ENCODE measurements around the gene PIP4K2A.
"Not testable (repeated sequence)": the region's sequence is repeated elsewhere in the genome, so short reads cannot be mapped to it uniquely, and the experiment has no call there.

PIP4K2A gene

DNA sequence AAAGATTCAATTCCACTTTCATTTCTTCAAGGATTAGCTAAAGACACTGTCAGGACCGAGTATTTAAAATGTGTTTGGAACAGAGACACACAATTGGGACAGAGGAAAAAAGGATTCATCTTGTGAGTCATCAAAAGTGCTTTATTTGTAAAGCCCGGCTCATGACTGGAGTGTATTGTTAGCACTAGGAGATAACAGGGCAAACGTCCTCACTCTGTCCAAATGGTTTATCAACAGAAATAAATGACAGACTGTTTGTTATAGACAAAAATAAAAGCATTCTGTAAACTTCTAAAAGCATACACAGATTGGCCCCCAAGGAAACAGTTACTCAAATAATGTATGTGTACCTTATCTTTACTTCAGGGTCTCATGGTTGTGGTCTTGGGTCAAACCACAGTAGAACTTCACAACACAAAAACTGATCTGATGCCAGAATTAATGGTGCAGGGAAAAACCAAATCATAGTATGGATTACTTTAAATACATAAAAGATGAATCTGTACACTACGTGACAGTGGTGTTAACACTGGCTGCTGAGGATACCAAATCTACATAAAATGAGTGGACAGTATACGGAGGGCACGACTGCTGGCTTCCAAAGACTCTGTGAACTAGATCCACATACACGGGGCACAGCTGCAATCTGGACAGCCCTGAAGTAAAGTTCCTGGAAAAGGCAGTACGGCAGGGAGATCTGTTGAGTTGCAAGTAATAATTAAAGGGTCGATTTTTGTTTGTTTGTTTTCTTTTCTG lies 179.4 kb downstream of the PIP4K2A start:
- Mint-ChIP-seq H3K27me3 (no peaks in the 10 kb centered on the region), H3K4me1 (ENCODE audit: low read depth) (no peaks in the 10 kb centered on the region), H3K9me3 (peaks cover 6% of the 10 kb centered on the region), H3K36me3 (ENCODE audit: low read depth) (peaks cover 67% of the 10 kb centered on the region), H3K4me3 (no peak overlapping the region), H3K27ac (no peak overlapping the region)
- intact Hi-C loops (cut with micrococcal nuclease): no loop called here

DNA sequence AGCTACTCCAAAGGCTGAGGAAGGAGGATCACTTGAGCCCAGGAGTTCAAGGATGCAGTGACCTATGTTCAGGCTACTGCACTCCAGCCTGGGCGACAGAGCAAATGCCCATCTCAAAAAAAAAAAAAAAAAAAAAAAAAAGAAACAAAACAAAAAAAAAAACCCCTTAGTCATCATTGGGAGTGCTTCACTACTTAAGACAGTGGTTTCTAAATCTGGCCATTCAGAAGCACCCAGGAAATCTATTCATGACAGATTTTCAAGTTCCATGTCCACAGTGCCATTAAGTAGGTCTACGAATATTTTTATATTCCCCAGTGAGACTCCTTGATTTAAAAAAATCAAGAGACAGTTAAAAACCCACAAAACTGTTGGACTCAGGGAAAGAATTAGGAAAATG lies 182.9 kb downstream of the PIP4K2A start:
- Mint-ChIP-seq H3K27ac (no peak overlapping the region), H3K9me3 (peaks cover 30% of the 10 kb centered on the region), H3K4me1 (ENCODE audit: low read depth) (no peaks in the 10 kb centered on the region), H3K4me3 (no peak overlapping the region), H3K27me3 (peaks cover 5% of the 10 kb centered on the region), H3K36me3 (ENCODE audit: low read depth) (peaks cover 31% of the 10 kb centered on the region)
- intact Hi-C loops (cut with micrococcal nuclease): no loop called here

DNA sequence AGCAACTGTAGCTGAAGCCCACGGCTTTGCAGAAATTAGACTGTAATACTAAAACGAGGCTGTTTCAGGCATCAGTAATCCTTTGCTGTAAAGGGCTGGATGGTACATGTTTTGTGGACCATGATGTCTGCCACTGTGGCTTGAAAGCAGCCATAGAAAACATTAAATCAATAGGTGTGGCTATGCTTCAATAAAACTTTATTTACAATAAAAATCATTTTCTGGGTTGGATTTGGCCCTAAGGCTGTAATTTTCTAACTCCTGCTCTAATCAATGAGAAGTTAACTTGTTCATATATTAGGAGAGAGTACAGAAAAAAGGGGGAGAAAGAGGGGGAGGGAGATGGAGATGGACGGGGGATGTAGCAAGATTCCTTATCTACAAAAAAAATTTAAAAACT lies 183.4 kb downstream of the PIP4K2A start:
- H3K27ac Mint-ChIP-seq: no peak overlapping the region
- peaks cover 26% of the 10 kb centered on the region for H3K36me3 Mint-ChIP-seq (ENCODE audit: low read depth)
- no peak overlapping the region for H3K4me3 Mint-ChIP-seq
- H3K9me3 Mint-ChIP-seq: peaks cover 30% of the 10 kb centered on the region
- H3K27me3 Mint-ChIP-seq: peaks cover 5% of the 10 kb centered on the region
- no peaks in the 10 kb centered on the region for H3K4me1 Mint-ChIP-seq (ENCODE audit: low read depth)
- intact Hi-C loops (cut with micrococcal nuclease): no loop called here

GRCh38 chr10:22527520-22527919 lies 186.9 kb downstream of the PIP4K2A start:
- intact Hi-C loops (cut with micrococcal nuclease): no loop called here
- H3K36me3 Mint-ChIP-seq (ENCODE audit: low read depth): no peaks in the 10 kb centered on the region
- no peak overlapping the region for H3K27ac Mint-ChIP-seq
- peaks cover 60% of the 10 kb centered on the region for H3K9me3 Mint-ChIP-seq
- no peak overlapping the region for H3K4me3 Mint-ChIP-seq
- H3K27me3 Mint-ChIP-seq: peaks cover 6% of the 10 kb centered on the region
- no peaks in the 10 kb centered on the region for H3K4me1 Mint-ChIP-seq (ENCODE audit: low read depth)

- peaks cover 55% of the 10 kb centered on the region for H3K9me3 Mint-ChIP-seq
- H3K4me3 Mint-ChIP-seq; H3K4me1 Mint-ChIP-seq (ENCODE audit: low read depth); H3K27me3 Mint-ChIP-seq; H3K27ac Mint-ChIP-seq; H3K36me3 Mint-ChIP-seq (ENCODE audit: low read depth); intact Hi-C loops (cut with micrococcal nuclease): not testable (repeated sequence)
Measured at GRCh38 chr10:22524333-22524732, 190.0 kb downstream of the PIP4K2A start.

DNA sequence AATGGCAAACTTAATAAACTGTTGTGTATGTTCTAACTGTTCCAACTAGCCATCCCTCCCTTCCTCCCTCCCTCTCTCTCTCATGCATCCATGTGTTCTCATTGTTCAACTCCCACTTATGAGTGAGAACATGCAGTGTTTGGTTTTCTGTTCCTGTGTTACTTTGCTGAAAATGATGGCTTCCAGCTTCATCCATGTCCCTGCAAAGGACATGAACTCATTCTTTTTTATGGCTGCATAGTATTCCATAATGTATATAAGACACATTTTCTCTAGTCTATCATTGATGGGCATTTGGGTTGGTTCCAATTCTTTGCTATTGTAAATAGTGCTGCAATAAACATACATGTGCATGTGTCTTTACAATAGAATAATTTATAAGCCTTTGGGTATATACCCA lies 193.7 kb downstream of the PIP4K2A start:
- H3K36me3 Mint-ChIP-seq (ENCODE audit: low read depth); H3K27me3 Mint-ChIP-seq; H3K4me1 Mint-ChIP-seq (ENCODE audit: low read depth); H3K27ac Mint-ChIP-seq; H3K4me3 Mint-ChIP-seq; intact Hi-C loops (cut with micrococcal nuclease): not testable (repeated sequence)
- H3K9me3 Mint-ChIP-seq: peaks cover 38% of the 10 kb centered on the region

DNA sequence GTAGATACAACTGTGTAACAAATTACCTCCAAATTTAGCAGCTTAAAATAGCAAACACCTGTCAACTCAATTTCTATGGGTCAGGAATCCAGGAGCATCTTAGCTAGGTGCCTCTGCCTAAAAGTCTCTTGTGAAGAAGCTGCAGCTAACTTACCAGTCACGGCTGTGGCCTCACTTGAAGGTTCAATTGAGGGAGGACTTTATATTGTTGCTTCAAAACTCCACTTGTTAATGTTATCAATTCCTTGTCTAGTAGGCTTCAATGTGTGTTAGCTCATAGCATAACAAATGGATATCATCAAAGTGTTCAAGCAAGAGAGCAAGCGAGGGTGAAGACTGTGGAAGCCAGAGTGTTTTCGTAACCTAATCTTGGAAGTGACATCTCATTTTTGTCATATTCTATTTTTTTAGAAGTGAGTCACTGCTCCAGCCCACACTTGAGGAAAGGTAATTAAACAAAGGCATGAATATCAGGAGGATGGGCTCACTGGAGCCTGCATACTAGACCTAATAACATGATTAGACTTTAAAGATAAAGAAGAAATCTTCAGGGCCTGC lies 196.1 kb downstream of the PIP4K2A start:
- H3K4me1 Mint-ChIP-seq (ENCODE audit: low read depth): no peaks in the 10 kb centered on the region
- H3K27me3 Mint-ChIP-seq: peaks cover 6% of the 10 kb centered on the region
- no peak overlapping the region for H3K27ac Mint-ChIP-seq
- peaks cover 15% of the 10 kb centered on the region for H3K9me3 Mint-ChIP-seq
- no peaks in the 10 kb centered on the region for H3K36me3 Mint-ChIP-seq (ENCODE audit: low read depth)
- intact Hi-C loops (cut with micrococcal nuclease): no loop called here
- no peak overlapping the region for H3K4me3 Mint-ChIP-seq

DNA sequence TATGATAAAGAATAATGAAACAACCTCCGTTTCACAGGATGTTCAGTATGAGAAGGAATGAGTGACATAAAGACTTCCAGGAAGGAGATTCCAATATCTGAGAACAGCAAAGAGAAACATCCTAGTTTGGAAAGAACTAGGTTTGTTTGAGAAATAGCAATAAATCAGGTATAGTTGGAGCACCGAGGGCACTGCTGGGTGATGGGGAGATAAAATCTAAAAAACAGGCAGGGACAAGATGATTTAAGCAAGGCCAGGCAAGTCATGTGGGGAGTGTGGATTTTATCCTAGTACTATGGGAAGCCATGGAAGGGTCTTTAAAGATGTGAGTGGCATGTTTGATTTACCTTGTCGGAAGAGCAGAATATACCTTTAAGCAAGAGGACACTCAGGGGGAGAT lies 199.4 kb downstream of the PIP4K2A start:
- Mint-ChIP-seq H3K4me3 (no peak overlapping the region), H3K4me1 (ENCODE audit: low read depth) (no peaks in the 10 kb centered on the region), H3K27me3 (peaks cover 6% of the 10 kb centered on the region), H3K36me3 (ENCODE audit: low read depth) (no peaks in the 10 kb centered on the region), H3K9me3 (peaks cover 9% of the 10 kb centered on the region), H3K27ac (no peak overlapping the region)
- intact Hi-C loops (cut with micrococcal nuclease): no loop called here

GRCh38 chr10:22514414-22514758 lies 200.0 kb downstream of the PIP4K2A start:
- not testable (repeated sequence) for H3K27me3 Mint-ChIP-seq, H3K9me3 Mint-ChIP-seq, H3K4me3 Mint-ChIP-seq

DNA sequence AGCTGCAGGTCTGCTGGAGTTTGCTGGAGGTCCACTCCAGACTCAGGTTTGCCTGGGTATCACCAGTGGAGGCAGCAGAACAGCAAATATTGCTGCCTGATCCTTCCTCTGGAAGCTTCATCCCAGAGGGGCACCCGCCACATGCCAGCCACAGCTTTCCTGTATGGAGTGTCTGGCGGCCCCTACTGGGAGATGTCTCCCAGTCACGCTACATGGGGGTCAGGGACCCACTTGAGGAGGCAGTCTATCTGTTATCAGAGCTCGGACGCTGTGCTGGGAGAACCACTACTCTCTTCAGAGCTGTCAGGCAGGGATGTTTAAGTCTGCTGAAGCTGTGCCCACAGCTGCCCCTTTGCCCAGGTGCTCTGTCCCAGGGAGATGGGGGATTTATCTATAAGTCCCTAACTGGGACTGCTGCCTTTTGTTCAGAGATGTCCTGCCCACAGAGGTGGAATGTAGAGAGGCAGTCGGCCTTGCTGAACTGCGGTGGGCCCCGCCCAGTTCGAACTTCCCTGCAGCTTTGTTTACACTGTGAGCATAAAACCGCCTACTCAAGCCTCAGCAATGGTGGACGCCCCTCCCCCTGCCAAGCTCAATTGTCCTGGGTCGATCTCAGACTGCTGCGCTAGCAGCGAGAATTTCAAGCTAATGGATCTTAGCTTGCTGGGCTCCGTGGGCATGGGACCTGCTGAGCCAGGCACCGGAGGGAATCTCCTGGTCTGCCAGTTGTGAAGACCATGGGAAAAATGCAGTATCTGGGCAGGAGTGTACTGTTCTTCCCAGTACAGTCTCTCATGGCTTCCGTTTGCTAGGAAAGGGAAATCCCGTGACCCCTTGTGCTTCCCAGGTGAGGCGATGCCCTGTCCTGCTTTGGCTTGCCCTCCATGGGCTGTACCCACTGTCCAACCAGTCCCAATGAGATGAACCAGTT lies 200.6 kb downstream of the PIP4K2A start:
- H3K27me3 Mint-ChIP-seq; H3K27ac Mint-ChIP-seq; H3K9me3 Mint-ChIP-seq; H3K36me3 Mint-ChIP-seq (ENCODE audit: low read depth); H3K4me1 Mint-ChIP-seq (ENCODE audit: low read depth); H3K4me3 Mint-ChIP-seq; intact Hi-C loops (cut with micrococcal nuclease): not testable (repeated sequence)

More at GRCh38 chr10:22514414-22514758, 200.0 kb downstream of the PIP4K2A start:
- intact Hi-C loops (cut with micrococcal nuclease); H3K27ac Mint-ChIP-seq; H3K36me3 Mint-ChIP-seq (ENCODE audit: low read depth); H3K4me1 Mint-ChIP-seq (ENCODE audit: low read depth): not testable (repeated sequence)

DNA sequence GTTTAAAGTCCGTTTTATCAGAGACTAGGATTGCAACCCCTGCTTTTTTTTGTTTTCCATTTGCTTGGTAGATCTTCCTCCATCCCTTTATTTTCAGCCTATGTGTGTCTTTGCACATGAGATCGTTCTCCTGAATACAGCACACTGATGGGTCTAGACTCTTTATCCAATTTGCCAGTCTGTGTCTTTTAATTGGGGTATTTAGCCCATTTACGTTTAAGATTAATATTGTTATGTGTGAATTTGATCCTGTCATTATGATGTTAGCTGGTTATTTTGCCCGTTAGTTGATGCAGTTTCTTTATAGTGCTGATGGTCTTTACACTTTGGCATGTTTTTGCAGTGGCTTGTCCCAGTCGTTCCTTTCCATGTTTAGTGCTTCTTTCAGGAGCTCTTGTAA lies 202.4 kb downstream of the PIP4K2A start:
- H3K4me3 Mint-ChIP-seq; H3K9me3 Mint-ChIP-seq; H3K4me1 Mint-ChIP-seq (ENCODE audit: low read depth); H3K27ac Mint-ChIP-seq; intact Hi-C loops (cut with micrococcal nuclease); H3K36me3 Mint-ChIP-seq (ENCODE audit: low read depth); H3K27me3 Mint-ChIP-seq: not testable (repeated sequence)

GRCh38 chr10:22508214-22508613 lies 206.2 kb downstream of the PIP4K2A start:
- H3K27me3 Mint-ChIP-seq; H3K36me3 Mint-ChIP-seq (ENCODE audit: low read depth); H3K27ac Mint-ChIP-seq; H3K9me3 Mint-ChIP-seq; H3K4me3 Mint-ChIP-seq; intact Hi-C loops (cut with micrococcal nuclease); H3K4me1 Mint-ChIP-seq (ENCODE audit: low read depth): not testable (repeated sequence)

DNA sequence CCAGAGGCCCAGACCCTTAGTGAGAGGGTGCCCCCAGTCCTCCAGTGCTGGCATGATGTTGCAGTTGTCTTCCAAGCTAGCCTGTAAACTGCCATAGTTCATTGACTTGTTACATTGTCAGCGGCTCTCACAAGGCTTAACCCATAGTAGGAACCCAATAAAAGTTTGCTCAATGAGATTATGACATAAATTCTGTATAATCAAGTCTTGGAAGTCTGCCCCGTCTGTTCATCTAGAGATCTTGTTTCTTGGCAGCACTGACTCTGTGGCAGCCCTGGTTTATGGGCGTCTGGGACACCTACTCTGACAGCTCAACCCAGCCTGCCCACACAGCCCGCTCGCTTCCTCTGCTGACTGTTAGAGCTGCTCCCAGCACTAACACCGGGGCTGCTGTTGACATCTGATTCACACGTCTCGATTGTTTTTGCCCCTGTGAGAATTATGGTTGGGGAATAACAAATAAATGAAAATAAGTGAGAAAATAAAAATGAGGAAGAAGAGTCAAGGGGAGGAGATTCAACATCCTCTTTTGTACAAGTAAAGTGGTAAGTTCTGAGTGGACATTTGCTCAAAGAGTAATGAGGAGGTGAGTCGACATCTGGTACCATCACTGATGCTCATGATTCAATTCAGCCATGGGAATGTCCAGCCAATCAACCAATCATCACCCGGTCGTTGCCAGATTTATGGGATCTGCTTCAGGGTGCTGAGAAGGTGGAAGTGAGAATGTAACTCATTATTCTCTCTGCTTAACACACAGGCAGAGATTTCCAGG lies 208.3 kb downstream of the PIP4K2A start:
- no peaks in the 10 kb centered on the region for H3K36me3 Mint-ChIP-seq (ENCODE audit: low read depth)
- H3K4me3 Mint-ChIP-seq: peak overlapping the region; percentile 33
- peaks cover 4% of the 10 kb centered on the region for H3K27me3 Mint-ChIP-seq
- peaks cover 7% of the 10 kb centered on the region for H3K4me1 Mint-ChIP-seq (ENCODE audit: low read depth)
- H3K9me3 Mint-ChIP-seq: no peaks in the 10 kb centered on the region
- intact Hi-C loops (cut with micrococcal nuclease): no loop called here
- H3K27ac Mint-ChIP-seq: peak overlapping the region; percentile 30

GRCh38 chr10:22504766-22505165 lies 209.6 kb downstream of the PIP4K2A start:
- H3K36me3 Mint-ChIP-seq (ENCODE audit: low read depth): no peaks in the 10 kb centered on the region
- no peak overlapping the region for H3K4me3 Mint-ChIP-seq
- H3K27ac Mint-ChIP-seq: no peak overlapping the region
- H3K27me3 Mint-ChIP-seq: peaks cover 8% of the 10 kb centered on the region
- intact Hi-C loops (cut with micrococcal nuclease): no loop called here
- peaks cover 7% of the 10 kb centered on the region for H3K4me1 Mint-ChIP-seq (ENCODE audit: low read depth)
- H3K9me3 Mint-ChIP-seq: no peaks in the 10 kb centered on the region
